ENCODE data around the gene PCTP.
A peak's percentile ranks its signal among the peaks of the same experiment; 100 is the strongest.

The PCTP gene

GRCh38 chr17:55817397-55817709 is 66.5 kb downstream of the PCTP start:
- H3K9ac ChIP-seq (ENCODE audit: low read length), result no peak overlapping the region
- H3K27ac ChIP-seq (ENCODE audit: low read depth, low read length), result peak overlapping the region; percentile 76; the same call in 1 of the 2 replicates
- H4K20me1 ChIP-seq (ENCODE audit: low read depth, low read length), result no peaks in the 10 kb centered on the region
- no peak overlapping the region for H2AFZ ChIP-seq (ENCODE audit: low read depth, low read length, severe bottlenecking)
- no peaks in the 10 kb centered on the region for H3K9me3 ChIP-seq (ENCODE audit: insufficient read depth, low read length)
- H3K36me3 ChIP-seq (ENCODE audit: low read length), result no peaks in the 10 kb centered on the region
- H3K4me2 ChIP-seq (ENCODE audit: low read depth, low read length, poor library complexity, severe bottlenecking), result peak overlapping the region; percentile 41
- no peaks in the 10 kb centered on the region for H3K79me2 ChIP-seq (ENCODE audit: insufficient read depth, low read length)
- H3K4me3 ChIP-seq (ENCODE audit: insufficient read depth, low read length, poor library complexity, severe bottlenecking), result no peak overlapping the region
- H3F3A ChIP-seq (ENCODE audit: insufficient read depth), result no peaks in the 10 kb centered on the region; the same call in 1 of the 2 replicates
- no peak for TF ChIP-seq CTCF (IDR thresholded peaks at IDR 0.05; ENCODE audit: insufficient read depth, low read length, poor library complexity, severe bottlenecking)
- no peaks in the 10 kb centered on the region for H3K27me3 ChIP-seq (ENCODE audit: low read length)
- H3K9me2 ChIP-seq (replicated peaks; ENCODE audit: insufficient read depth, low read length), result no peaks in the 10 kb centered on the region

- no peaks in the 10 kb centered on the region for H3K9me2 ChIP-seq (replicated peaks; ENCODE audit: insufficient read depth, low read length)
- H2AFZ ChIP-seq (ENCODE audit: low read depth, low read length, severe bottlenecking), result no peak overlapping the region
- no peak overlapping the region for H3K9ac ChIP-seq (ENCODE audit: low read length)
- no peak for TF ChIP-seq CTCF (IDR thresholded peaks at IDR 0.05; ENCODE audit: insufficient read depth, low read length, poor library complexity, severe bottlenecking)
- TF ChIP-seq EZH2phosphoT487 (conservative IDR thresholded peaks at IDR 0.05; ENCODE audit: low read length), result no peak
- no peaks in the 10 kb centered on the region for H3K79me2 ChIP-seq (ENCODE audit: insufficient read depth, low read length)
- no peak overlapping the region for H3K4me3 ChIP-seq (ENCODE audit: insufficient read depth, low read length, poor library complexity, severe bottlenecking)
- H3K9me3 ChIP-seq (ENCODE audit: insufficient read depth, low read length), result no peaks in the 10 kb centered on the region
- H3K27ac ChIP-seq (ENCODE audit: low read depth, low read length), result peak overlapping the region; percentile 76
- no peaks in the 10 kb centered on the region for H3K36me3 ChIP-seq (ENCODE audit: low read length)
- no peaks in the 10 kb centered on the region for H4K20me1 ChIP-seq (ENCODE audit: low read depth, low read length)
- peak overlapping the region; percentile 41 for H3K4me2 ChIP-seq (ENCODE audit: low read depth, low read length, poor library complexity, severe bottlenecking)
- H3F3A ChIP-seq (ENCODE audit: insufficient read depth), result no peaks in the 10 kb centered on the region; the same call in 1 of the 2 replicates
- H3K27me3 ChIP-seq (ENCODE audit: low read length), result no peaks in the 10 kb centered on the region
Observed at GRCh38 chr17:55818026-55818425, 67.2 kb downstream of the PCTP start.

GRCh38 chr17:55818451-55819375 is 67.9 kb downstream of the PCTP start:
- no peaks in the 10 kb centered on the region for H3K9me2 ChIP-seq (replicated peaks; ENCODE audit: insufficient read depth, low read length)
- H3K4me3 ChIP-seq (ENCODE audit: insufficient read depth, low read length, poor library complexity, severe bottlenecking), result no peak overlapping the region
- H3K9me3 ChIP-seq (ENCODE audit: insufficient read depth, low read length), result no peaks in the 10 kb centered on the region
- no peaks in the 10 kb centered on the region; the same call in 1 of the 2 replicates for H3F3A ChIP-seq (ENCODE audit: insufficient read depth)
- no peaks in the 10 kb centered on the region for H3K79me2 ChIP-seq (ENCODE audit: insufficient read depth, low read length)
- H3K36me3 ChIP-seq (ENCODE audit: low read length), result no peaks in the 10 kb centered on the region
- H3K9ac ChIP-seq (ENCODE audit: low read length), result no peak overlapping the region
- H3K27ac ChIP-seq (ENCODE audit: low read depth, low read length), result peak overlapping the region; percentile 76
- no peak overlapping the region for H2AFZ ChIP-seq (ENCODE audit: low read depth, low read length, severe bottlenecking)
- no peaks in the 10 kb centered on the region for H4K20me1 ChIP-seq (ENCODE audit: low read depth, low read length)
- no peak for TF ChIP-seq EZH2phosphoT487 (conservative IDR thresholded peaks at IDR 0.05; ENCODE audit: low read length)
- no peak for TF ChIP-seq CTCF (IDR thresholded peaks at IDR 0.05; ENCODE audit: insufficient read depth, low read length, poor library complexity, severe bottlenecking)
- H3K27me3 ChIP-seq (ENCODE audit: low read length), result no peaks in the 10 kb centered on the region
- peak overlapping the region; percentile 41 for H3K4me2 ChIP-seq (ENCODE audit: low read depth, low read length, poor library complexity, severe bottlenecking)
